Activated T-cell treated with anti-CD3 and anti-CD28 coated beads for 4 hours (primary cell): ENCODE measurements around the gene CENPA.
A peak's percentile ranks its signal among the peaks of the same experiment; 100 is the strongest.

Experiments
- DNase-seq: peaks from one replicate; pipeline ENCODE4 v3.0.0-alpha.2; 2020

The CENPA gene

GRCh38 chr2:26763019-26763418, 22.8 kb upstream of the CENPA start:
- no peak for DNase-seq

GRCh38 chr2:26764078-26764887, 21.6 kb upstream of the CENPA start, which contains the start of gene SLC35F6:
SLC35F6 (plus strand) TSS chr2:26764284; CDS start chr2:26764350, 66 bp downstream.
- DNase-seq = peak; percentile 75

- no peak for DNase-seq
These were observed 20.9 kb upstream of the CENPA start for GRCh38 chr2:26764906-26765305.

GRCh38 chr2:26765475-26766200, 20.2 kb upstream of the CENPA start:
- DNase-seq = no peak

- no peak for DNase-seq
These were observed 18.7 kb upstream of the CENPA start for GRCh38 chr2:26767129-26767528.

- no peak for DNase-seq
These were observed 17.9 kb upstream of the CENPA start for GRCh38 chr2:26767894-26768487.

- DNase-seq = no peak
These were observed 17.1 kb upstream of the CENPA start for GRCh38 chr2:26768759-26769088.

- DNase-seq = no peak
These were observed 16.6 kb upstream of the CENPA start for GRCh38 chr2:26769089-26769761.

GRCh38 chr2:26770986-26771586, 14.8 kb upstream of the CENPA start:
- DNase-seq = no peak

GRCh38 chr2:26772064-26773001, 13.5 kb upstream of the CENPA start:
- DNase-seq = no peak

GRCh38 chr2:26776195-26776800, 9.6 kb upstream of the CENPA start:
- DNase-seq = no peak

- DNase-seq = no peak
These were observed 7.8 kb upstream of the CENPA start for GRCh38 chr2:26778098-26778497.

- DNase-seq = no peak
These were observed 7.3 kb upstream of the CENPA start for GRCh38 chr2:26778507-26778906.

- DNase-seq = no peak
These were observed 5.6 kb upstream of the CENPA start for GRCh38 chr2:26780203-26780760.

GRCh38 chr2:26782876-26783704, 2.8 kb upstream of the CENPA start:
- no peak for DNase-seq

GRCh38 chr2:26784570-26785234, 1.2 kb upstream of the CENPA start:
- no peak for DNase-seq

GRCh38 chr2:26786207-26787028, 562 bp downstream of the CENPA start:
- DNase-seq = no peak

- DNase-seq = no peak
These were observed 6.9 kb downstream of the CENPA start for GRCh38 chr2:26792720-26793119.

- no peak for DNase-seq
These were observed 7.7 kb downstream of the CENPA start for GRCh38 chr2:26793518-26793917.
